ELF-1 (cell line): ENCODE results near the gene KCNH4.

Experiments
- DNase-seq: peaks from one replicate; pipeline ENCODE4 v3.0.0-alpha.2; 2016; ENCODE audit warnings: low read depth, low spot score

KCNH4 gene

DNA sequence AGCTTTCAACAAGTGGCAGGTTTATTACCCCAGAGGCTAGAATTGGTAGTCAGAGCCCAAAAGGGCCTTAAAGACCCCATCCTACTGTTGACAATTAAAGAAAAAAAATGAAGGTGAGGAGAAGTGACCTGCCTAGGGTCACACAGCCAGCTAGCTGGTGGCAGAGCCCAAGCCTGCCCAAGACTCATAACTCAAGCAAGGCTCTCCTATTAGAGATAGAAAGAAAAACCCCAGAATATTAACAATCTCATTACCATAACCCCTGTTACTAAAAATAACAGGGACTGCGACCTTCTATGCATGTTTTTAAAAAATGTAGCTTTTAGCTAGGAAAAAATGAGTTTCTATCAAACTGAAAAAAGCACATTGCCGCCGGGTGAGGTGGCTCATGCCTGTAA, 44.3 kb downstream of the KCNH4 start:
- no peak for DNase-seq

GRCh38 chr17:42135664-42136653, 45.0 kb downstream of the KCNH4 start:
- DNase-seq: no peak

DNA sequence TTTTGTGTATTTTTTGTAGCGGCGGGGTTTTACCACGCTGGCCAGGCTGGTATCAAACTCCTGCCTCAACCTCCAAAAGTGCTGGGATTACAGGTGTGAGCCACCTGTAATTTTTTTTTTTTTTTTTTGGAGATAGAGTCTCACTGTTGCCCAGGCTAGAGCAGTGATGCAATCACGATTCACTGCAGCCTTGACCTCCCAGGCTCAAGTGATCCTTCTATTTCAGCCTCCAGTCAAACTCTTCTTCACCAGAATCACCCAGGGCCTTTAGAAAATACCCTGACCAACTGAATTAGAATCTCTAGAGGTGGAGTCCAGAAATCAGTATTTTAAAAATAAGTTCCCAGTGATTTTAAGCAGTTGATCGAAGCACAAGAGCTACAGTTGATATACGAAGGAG, 45.8 kb downstream of the KCNH4 start:
- no peak for DNase-seq

GRCh38 chr17:42133461-42134041, 47.4 kb downstream of the KCNH4 start:
- DNase-seq: no peak

- no peak for DNase-seq
Measured at GRCh38 chr17:42132941-42133340, 48.0 kb downstream of the KCNH4 start.

DNA sequence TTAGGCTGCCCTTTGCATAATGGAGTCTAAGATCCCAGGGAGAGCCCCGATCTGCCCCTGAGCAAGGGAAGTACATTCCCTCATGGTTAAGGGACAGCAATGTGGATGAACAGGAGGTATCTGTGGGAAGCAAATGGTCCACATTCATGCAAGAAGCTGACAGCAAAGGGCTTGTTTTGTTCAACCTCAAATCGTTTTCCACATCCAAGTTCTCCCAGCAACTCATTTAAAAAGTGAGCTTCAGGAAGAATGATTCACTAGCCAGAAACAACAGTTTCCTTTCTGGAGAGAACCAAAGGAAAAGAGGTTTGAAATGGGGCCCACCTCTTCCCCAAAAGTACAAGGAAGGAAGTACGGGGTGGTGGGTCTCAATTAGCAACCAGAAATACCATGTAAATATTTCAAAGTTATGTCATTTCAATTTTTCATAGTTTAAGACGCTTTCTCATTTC, 48.9 kb downstream of the KCNH4 start:
- DNase-seq: no peak

- DNase-seq: no peak
Measured at GRCh38 chr17:42131232-42131631, 49.7 kb downstream of the KCNH4 start.

DNA sequence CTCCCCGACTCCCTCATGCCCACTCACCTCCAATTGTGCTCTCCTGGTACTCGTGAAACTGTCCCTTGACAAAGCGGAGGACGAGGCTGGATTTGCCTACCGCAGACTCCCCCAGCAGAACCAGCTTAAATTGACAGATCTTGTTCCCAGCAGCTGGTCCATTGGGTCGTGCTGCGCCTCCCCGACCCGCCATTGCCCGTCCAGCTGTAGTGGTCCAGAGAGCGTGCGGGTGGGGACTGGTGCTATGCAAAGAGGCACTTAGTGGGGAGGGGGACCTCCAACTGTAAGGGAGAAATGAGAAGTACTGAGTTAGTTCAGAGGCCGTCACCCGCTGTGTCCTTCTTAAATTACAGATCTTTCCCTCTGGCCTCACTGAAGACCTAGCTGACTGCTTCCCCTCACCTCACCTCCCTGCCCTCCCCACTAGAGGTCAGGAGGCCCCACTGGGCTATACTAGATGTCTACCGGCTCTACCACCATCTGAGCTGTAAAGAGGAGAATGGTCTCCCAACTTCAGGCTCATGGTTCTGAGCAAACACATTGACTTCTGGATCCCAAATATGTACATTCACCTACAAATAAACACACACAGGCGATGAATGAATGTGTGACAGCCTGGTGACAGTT, 50.5 kb downstream of the KCNH4 start:
- no peak for DNase-seq

DNA sequence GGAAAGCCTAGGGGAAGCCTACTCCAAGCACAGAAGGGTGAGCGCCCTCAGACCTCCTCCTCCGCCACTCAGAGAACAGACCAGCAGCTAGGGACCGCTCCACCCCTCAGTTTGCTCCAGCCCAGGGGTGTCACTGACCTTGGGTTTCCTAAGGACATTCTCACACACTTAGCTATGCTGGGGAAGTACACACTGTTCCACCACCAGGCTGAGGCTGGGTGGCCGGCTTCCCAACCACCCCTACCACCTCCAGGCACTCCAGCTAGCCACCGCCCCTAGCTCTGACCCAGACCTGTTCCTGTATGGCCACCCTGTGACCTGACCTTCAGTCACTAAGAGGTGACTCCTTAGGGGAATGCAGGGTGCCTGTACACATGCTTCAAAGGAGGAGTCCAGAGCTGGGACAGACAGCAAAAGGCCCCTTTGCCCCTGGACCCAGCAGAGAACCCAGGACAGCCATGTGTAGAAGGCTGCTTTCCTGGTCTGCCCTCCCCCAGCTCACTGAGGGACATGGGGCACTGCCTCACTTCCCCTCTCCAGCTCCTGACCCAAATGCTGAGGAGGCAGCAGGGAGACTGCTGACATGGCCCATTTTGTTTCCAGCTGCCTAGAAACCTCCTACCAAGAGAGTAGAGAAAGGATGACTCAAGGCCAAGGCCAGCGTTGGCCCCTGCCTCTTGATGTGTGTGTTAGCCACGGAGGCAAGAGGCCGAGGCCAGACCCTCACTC, 51.7 kb downstream of the KCNH4 start:
- DNase-seq: no peak

DNA sequence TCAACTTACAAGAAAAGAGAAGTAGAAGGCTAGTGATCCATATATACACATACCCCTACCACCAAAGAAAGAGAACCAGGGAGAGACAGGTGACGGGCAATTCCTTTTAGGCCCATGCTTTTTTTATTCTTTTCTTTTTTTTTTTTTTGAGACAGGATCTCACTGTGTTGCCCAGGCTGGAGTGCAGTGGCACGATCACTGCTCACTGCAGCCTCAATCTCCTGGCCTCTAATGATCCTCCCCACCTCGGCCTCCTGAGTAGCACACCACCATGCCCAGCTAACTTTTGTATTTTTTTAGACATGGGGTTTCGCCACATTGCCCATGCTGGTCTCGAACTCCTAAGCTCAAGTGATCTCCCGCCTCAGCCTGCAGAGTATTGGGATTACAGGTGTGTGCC, 53.5 kb downstream of the KCNH4 start:
- DNase-seq: no peak

DNA sequence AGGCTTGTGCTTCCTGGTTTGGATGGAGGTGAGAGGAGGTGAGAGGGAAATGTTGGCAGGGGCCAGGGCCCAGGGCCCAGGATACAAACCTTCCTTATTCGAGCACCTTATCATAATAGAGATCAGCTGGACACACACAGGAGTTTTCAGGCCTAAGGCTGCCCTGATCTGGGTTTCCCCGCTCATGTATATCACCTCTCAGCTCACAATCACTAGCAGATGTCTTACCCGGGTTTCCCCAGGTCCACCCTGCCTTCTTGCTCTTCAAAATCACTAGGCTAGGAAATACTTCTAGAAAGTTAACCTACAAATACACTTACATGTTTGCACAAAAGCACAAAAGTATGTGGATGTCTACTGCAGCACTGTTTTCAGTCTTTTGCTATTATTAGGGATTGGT, 54.1 kb downstream of the KCNH4 start:
- no peak for DNase-seq

GRCh38 chr17:42125565-42125964, 55.4 kb downstream of the KCNH4 start:
- no peak for DNase-seq

GRCh38 chr17:42124256-42124655, 56.7 kb downstream of the KCNH4 start:
- DNase-seq: no peak

DNA sequence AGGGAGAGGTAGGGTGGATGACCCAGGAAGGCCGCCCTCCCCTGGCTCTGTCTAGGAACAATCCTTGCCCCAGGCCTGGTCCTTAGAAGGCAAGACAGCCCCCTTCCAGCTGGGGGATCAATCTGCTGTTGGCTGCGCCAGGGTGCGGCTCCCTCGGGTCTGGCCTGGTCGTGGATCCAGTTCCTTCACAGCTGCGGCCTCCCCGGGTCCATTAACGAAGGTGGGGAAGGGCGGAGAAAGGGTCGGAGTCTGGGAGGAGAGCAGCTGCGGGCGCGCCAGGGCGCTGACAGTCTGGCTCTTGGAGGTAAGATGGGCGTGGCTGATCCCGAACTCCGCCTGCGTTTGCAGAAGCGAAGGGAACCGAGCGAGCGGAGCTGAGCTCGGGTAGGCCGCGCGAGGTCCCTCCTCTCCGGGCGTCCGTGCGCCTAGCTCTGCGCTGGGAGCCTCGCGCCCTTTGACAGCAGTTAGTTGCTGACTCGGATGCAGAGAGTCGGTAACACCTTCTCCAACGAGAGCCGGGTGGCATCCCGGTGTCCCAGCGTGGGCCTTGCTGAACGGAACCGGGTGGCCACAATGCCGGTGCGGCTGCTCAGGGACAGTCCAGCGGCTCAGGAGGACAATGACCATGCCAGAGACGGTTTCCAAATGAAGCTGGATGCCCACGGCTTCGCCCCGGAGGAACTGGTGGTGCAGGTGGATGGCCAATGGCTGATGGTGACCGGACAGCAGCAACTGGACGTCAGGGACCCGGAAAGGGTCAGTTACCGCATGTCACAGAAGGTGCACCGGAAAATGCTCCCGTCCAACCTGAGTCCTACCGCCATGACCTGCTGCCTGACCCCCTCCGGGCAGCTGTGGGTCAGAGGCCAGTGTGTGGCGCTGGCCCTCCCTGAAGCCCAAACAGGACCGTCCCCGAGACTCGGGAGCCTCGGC, 58.3 kb downstream of the KCNH4 start, which contains the start of gene HSPB9:
HSPB9 (plus strand) TSS at position 434 of the 933 bp plus-strand sequence; CDS start at position 481, 47 bp downstream.
- DNase-seq: peak; percentile 90

DNA sequence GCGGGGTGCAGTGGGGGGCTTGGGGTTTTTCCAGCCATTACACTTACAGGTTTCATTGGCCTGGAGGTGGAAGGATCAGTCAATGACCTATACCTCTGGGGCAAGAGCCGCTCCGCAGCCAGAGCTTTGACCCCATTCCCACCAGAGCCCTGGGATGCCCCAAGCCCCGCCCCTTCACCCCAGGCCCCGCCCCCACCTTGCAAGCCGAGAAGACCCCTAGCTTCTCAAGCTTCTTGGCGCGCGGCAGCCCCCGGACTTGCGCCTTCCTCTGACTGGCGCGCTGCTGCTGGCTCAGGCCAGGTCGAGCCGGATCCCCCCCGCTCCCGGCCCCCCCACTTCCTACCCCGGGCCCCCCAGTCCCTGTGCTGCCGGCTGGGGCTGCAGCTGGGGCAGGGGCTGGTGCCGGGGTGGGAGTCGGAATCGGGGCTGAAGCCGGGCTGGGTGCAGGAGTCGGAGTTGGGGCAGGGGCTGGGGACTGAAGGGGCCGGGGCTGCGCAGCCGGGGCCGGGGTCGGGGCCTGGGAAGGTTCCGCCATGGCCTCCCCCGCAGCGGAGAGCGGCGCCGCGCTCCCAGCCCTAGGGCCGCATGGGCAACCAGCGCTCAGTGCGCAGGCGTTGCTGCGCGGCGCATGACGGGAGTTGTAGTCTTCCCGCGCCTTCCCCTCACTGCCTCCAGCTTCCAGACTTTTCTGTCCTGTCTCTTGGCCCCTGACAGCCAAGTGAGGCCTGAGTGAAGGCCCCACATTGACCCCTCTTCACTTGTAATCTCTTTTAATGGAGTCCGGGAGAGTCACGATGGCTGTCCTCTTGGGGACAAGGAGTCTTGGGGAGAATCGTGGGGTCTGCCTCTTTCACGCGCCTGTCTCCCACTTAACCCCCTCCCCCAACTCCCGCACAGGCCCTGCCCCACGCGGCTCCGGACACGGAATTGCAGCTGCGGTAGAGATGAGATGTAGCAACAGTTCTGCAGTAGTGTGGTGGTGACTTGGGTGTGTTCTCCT, 59.9 kb downstream of the KCNH4 start, which contains the start of gene KAT2A:
KAT2A (minus strand) TSS at position 598 of the 1,000 bp plus-strand sequence; CDS start at position 535, 63 bp downstream.
- peak; percentile 89 for DNase-seq

DNA sequence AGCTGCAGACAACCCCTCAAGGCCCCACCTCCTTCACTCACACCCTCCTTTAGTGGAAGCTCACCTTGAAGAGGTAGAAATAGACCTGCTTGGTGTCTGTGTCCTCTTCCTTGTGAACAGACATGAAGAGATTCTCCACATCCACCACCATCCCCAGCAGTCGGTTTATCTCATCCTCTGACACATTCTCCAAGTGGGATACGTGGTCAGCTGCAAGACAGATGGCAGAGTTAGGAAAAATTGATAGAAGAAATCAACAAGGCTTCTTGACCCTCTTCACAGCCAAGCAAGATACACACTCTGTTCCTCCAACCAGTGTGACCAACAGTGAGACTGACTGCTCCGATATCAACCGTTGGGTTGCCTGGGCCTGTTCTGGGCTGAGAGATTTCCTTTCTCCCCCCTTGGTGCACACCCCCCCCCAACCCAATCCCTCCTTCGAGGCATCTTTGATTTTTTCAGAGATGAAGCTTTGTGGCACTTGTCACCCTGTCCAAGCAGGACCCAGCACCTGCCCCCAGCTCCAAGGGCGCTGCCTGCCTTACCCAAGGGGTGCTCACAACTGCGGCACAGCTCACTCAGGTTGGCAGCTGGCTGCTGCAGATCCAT, 60.7 kb downstream of the KCNH4 start:
- DNase-seq: no peak

DNA sequence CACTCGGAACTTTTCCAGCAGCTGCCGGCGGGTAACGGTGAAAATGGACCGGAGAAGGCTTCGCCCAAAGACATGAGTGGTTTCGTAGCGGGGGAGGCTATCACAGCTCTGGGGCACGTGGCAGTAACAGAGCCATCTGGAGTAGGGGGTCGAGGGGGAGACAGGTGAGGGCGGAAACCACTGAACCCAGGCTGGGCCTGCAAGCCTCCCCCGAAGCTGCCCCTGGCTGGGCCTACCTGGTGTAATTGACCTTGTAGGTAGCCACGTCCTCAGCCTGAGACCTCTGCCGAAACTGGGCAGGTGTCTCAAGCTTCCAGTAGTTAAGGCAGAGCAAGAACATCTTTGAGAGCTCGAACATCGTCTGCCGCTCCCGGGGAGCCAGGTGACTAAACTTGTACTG, 61.6 kb downstream of the KCNH4 start:
- no peak for DNase-seq

- peak; percentile 24 for DNase-seq
Measured at GRCh38 chr17:42118545-42118944, 62.4 kb downstream of the KCNH4 start.

- no peak for DNase-seq
Measured at GRCh38 chr17:42118126-42118510, 62.8 kb downstream of the KCNH4 start.
